GM06990 (cell line): ENCODE results near the gene DSCAM.

Experiments used
- DNase-seq: peaks from one replicate; pipeline ENCODE4 v3.0.0-alpha.2; 2011; ENCODE audit not compliant: insufficient read length; ENCODE audit errors: extremely low read depth
- H3K27me3 ChIP-seq: replicated peaks from 2 replicates; pipeline ENCODE4 v1.6.0; 2011; ENCODE audit warnings: low read length; ENCODE audit not compliant: control insufficient read depth, insufficient read depth
- H3K36me3 ChIP-seq: 2 replicates; pipeline ENCODE4 v1.5.1; 2011; ENCODE audit warnings: low read length; ENCODE audit not compliant: control insufficient read depth, insufficient read depth
- H3K4me3 ChIP-seq: replicated peaks from 2 replicates; pipeline ENCODE4 v1.5.1; 2011; ENCODE audit warnings: low read depth, mild to moderate bottlenecking, control low read depth, low read length
- TF ChIP-seq, protein P1 (sequence below): IDR thresholded peaks from 2 replicates; pipeline ENCODE4 v1.5.1; 2011; ENCODE audit warnings: low read length, control low read depth, mild to moderate bottlenecking, inconsistent platforms; ENCODE audit not compliant: insufficient read depth, poor library complexity, severe bottlenecking

Gene DSCAM

GRCh38 chr21:40402884-40403582 lies 443.9 kb downstream of the DSCAM start:
- TF ChIP-seq, protein P1, sequence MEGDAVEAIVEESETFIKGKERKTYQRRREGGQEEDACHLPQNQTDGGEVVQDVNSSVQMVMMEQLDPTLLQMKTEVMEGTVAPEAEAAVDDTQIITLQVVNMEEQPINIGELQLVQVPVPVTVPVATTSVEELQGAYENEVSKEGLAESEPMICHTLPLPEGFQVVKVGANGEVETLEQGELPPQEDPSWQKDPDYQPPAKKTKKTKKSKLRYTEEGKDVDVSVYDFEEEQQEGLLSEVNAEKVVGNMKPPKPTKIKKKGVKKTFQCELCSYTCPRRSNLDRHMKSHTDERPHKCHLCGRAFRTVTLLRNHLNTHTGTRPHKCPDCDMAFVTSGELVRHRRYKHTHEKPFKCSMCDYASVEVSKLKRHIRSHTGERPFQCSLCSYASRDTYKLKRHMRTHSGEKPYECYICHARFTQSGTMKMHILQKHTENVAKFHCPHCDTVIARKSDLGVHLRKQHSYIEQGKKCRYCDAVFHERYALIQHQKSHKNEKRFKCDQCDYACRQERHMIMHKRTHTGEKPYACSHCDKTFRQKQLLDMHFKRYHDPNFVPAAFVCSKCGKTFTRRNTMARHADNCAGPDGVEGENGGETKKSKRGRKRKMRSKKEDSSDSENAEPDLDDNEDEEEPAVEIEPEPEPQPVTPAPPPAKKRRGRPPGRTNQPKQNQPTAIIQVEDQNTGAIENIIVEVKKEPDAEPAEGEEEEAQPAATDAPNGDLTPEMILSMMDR, result no peak
- DNase-seq, result no peak
- Histone ChIP-seq H3K27me3 (no peaks in the 10 kb centered on the region), H3K4me3 (no peak overlapping the region), H3K36me3 (no peaks in the 10 kb centered on the region)

- Histone ChIP-seq H3K4me3 (no peak overlapping the region), H3K36me3 (no peaks in the 10 kb centered on the region), H3K27me3 (no peaks in the 10 kb centered on the region)
- TF ChIP-seq, protein P1, result no peak
- DNase-seq, result no peak
These were observed 451.2 kb downstream of the DSCAM start for GRCh38 chr21:40395732-40396131.

- Histone ChIP-seq H3K27me3 (no peaks in the 10 kb centered on the region), H3K4me3 (no peak overlapping the region), H3K36me3 (no peaks in the 10 kb centered on the region)
- no peak for DNase-seq
- TF ChIP-seq, protein P1, result no peak
These were observed 453.9 kb downstream of the DSCAM start for GRCh38 chr21:40393066-40393465.

DNA sequence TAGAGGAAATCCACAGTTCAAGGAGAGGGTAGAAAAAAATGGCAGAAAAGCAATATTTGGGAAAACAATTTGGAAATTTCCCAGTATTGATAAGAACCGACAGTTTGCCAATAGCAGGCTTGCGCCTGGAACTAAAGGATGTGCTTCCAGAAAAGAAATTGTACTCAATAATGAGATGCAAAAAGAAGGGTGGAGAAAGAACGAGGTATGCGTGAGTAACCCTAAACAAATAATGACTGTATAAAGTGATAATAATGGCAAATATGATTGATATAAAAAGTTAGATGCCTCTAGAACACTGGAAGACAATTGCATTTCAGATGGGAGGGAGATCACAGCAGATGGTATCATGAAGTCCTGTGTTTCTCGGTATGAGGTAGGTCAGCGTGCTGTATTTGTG lies 458.9 kb downstream of the DSCAM start:
- Histone ChIP-seq H3K4me3 (no peak overlapping the region), H3K36me3 (no peaks in the 10 kb centered on the region), H3K27me3 (no peaks in the 10 kb centered on the region)
- no peak for DNase-seq
- TF ChIP-seq, protein P1, result no peak

DNA sequence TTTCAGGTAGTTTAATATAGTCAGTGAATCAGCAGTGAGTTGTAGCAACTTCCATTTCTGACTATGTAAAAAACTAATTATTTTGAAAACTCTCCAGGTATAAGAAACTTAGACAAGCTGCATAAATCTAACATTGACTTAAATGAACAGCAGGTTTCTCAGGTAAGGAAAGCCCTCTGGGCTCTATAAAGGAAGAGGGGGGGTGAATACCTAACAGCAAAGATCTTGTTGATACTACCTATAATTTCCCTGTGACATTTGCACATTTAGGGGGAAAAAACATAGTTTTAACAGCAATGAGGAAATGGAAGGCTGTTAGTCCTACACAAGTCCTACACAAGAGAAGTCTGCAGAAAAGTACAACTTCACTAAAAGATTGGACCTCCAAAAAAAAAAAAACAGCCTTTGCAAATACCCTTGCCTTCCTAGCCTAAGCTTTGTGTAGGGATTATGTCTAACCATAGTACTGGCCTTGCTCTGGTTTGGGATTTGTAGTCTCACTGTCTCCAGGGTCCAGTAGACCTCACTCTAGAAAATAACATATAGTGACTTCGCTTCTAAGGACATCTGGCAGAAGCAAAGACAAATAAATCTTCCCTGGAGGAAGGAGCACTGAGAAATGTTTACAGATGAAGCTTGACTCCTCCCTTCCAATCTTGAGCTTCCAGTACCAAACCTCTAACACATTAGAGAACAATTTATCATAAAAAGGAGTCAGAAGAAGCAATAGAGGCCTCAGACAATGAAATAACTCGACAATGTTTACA lies 459.8 kb downstream of the DSCAM start:
- Histone ChIP-seq H3K4me3 (no peak overlapping the region), H3K36me3 (no peaks in the 10 kb centered on the region), H3K27me3 (no peaks in the 10 kb centered on the region)
- TF ChIP-seq, protein P1, result no peak
- DNase-seq, result no peak
